ENCODE results near the gene NOXO1.
"Not testable (repeated sequence)": the region's sequence is repeated elsewhere in the genome, so short reads cannot be mapped to it uniquely, and the experiment has no call there.

The NOXO1 gene

DNA sequence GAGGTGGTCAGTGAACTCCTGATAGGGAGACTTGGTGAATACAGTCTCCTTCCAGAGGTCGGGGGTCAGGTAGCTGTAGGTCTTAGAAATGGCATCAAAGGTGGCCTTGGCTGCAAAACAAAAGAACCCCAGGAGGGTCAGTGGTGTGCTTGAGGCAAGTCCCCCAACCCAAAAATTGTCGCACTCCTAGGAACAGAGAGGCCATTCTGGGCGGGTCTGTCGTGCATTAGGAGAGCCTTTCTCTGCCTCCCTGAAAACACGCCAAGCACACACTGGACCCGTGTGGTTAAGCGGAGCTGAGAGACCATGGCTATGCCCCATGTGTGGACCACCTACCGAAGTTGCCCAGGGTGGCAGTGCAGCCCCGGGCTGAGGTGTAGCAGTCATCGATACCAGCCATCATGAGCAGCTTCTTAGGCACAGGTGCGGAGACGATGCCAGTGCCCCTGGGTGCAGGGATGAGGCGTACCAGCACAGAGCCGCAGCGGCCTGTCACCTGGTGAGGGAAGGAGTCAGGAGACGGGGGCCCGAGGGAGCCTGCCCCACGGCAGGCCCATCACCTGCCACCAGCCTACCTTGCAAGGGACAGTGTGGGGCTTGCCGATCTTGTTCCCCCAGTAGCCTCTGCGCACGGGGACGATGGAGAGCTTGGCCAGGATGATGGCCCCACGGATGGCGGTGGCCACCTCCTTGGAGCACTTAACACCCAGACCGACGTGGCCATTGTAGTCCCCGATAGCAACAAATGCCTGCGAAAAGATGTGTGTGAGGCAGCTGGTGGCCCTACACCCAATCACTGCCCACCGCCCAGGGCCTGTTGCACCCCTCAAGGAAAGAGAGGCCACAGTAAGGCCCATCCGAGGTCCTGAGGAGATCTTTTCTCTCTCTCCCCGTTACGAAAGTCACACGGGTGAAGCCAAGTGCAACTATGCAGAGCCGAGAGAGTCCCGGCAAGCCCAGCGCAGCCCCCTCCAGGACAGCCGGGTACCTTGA lies 18.8 kb downstream of the NOXO1 start:
- Histone ChIP-seq H3K9ac (ENCODE audit: low read length) (peak overlapping the region; percentile 99), H3K36me3 (ENCODE audit: control insufficient read depth, insufficient read depth, low read length, severe bottlenecking) (peaks cover 31% of the 10 kb centered on the region), H3K4me3 (ENCODE audit: low read length) (peak overlapping the region; percentile 90), H3K4me1 (ENCODE audit: control insufficient read depth, insufficient read depth, low read length) (peaks cover 36% of the 10 kb centered on the region)
- not testable (repeated sequence) for H3K27me3 ChIP-seq (replicated peaks; ENCODE audit: control insufficient read depth, insufficient read depth, low read length); DNase-seq (ENCODE audit: low read depth); H3K9me3 ChIP-seq (ENCODE audit: control insufficient read depth, low read length)

DNA sequence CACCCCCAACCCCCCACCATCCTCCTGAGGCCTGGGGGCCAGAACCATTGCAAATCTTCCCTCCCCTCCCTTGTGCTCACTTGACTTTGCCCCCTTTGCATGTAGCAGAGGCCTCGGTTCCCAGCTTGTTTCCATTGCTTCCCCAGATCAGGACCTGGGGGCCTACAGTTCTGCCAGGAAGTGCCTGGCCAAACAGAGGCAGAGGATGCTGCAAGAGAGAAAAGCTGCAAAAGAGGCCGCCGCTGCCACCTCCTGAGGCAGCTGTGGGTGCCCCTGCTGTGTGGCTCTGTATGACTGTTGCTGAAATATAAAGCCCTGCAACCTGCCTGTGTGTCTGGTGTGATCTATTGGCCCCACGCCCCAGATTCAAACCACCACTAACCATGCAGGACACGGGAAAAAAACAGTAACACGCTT lies 19.6 kb downstream of the NOXO1 start:
- DNase-seq (ENCODE audit: low read depth), result no peak
- Histone ChIP-seq H3K4me3 (ENCODE audit: low read length) (no peak overlapping the region), H3K9ac (ENCODE audit: low read length) (no peak overlapping the region), H3K27me3 (replicated peaks; ENCODE audit: control insufficient read depth, insufficient read depth, low read length) (no peaks in the 10 kb centered on the region), H3K4me1 (ENCODE audit: control insufficient read depth, insufficient read depth, low read length) (peaks cover 36% of the 10 kb centered on the region), H3K9me3 (ENCODE audit: control insufficient read depth, low read length) (no peaks in the 10 kb centered on the region), H3K36me3 (ENCODE audit: control insufficient read depth, insufficient read depth, low read length, severe bottlenecking) (peaks cover 31% of the 10 kb centered on the region)

DNA sequence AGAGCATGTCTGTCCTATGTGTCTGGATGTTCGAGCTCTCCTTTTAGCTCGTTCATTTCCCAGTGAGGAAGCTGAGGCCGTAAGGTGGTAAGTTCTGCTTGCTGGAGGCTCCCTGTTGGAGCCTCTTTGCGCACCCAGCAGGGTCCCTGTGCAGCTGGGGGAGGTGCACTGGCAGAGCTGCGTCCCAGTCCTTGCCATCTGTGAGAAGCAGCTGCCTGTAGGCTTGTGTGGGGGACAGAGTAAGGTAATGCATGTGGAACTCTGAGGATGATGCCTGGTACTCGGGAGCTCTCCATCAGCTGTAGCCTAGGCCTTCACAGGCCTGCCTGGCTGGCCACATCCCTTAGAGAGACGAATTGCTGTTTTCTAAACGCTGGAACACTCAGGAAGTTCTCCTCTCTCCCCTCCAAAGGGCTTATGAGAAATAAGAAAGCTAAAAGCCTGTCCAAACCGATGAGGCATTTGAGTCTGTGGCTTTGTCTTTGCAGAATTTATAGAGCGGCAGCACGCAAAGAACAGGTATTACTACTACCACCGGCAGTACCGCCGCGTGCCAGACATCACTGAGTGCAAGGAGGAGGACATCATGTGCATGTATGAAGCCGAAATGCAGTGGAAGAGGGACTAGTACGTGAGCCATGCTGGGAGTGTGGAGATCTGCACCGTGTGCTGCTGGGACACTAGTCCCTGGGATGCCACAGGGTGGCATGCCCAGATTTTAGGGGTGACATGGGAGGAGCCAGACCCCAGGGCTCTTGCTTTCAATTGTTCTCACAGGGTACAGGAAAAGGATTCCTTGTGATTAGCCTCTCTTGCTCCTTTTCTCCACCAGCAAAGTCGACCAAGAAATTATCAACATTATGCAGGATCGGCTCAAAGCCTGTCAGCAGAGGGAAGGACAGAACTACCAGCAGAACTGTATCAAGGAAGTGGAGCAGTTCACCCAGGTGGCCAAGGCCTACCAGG lies 20.3 kb downstream of the NOXO1 start:
- Histone ChIP-seq H3K9ac (ENCODE audit: low read length) (peak overlapping the region; percentile 98), H3K4me1 (ENCODE audit: control insufficient read depth, insufficient read depth, low read length) (peaks cover 36% of the 10 kb centered on the region), H3K9me3 (ENCODE audit: control insufficient read depth, low read length) (no peaks in the 10 kb centered on the region), H3K36me3 (ENCODE audit: control insufficient read depth, insufficient read depth, low read length, severe bottlenecking) (peaks cover 31% of the 10 kb centered on the region), H3K27me3 (replicated peaks; ENCODE audit: control insufficient read depth, insufficient read depth, low read length) (no peaks in the 10 kb centered on the region), H3K4me3 (ENCODE audit: low read length) (peak overlapping the region; percentile 93)
- DNase-seq (ENCODE audit: low read depth), result peak; percentile 24

DNA sequence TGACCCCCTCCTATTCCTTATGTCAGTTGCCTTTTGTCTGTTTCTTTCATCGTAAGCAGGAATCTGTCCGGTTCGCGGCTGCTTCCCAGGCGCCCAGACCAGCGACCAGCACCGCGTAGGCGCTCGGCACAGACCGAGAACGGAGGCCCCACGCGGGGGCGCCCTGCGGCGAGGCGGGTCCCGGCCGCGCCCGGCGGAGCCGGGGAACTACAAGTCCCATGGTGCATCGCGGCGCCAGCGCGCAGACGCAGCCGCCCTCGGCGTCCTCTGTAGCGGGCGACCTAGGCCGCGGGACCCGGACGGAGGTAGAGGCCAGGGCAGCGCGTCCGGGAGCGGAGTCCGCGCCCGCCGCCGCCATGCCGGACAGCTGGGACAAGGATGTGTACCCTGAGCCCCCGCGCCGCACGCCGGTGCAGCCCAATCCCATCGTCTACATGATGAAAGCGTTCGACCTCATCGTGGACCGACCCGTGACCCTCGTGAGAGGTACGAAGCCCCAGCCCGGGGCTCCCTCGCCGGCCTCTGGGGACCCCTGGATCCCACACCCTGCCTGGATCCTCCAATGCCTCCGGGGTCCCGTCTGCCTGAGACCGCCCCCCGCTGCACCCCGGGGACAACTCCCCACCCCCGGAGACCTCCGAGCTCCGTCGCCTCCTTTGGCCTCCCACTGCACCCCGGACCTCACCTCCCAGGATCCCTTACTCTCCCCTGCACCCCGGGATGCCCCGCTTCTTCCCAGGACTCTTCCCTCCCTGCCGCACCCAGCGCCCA lies 21.8 kb downstream of the NOXO1 start, which contains the start of gene NDUFB10:
NDUFB10 (plus strand) TSS at position 270 of the 771 bp plus-strand sequence; CDS start at position 357, 87 bp downstream.
- no peaks in the 10 kb centered on the region for H3K9me3 ChIP-seq (ENCODE audit: control insufficient read depth, low read length)
- peaks cover 30% of the 10 kb centered on the region for H3K4me1 ChIP-seq (ENCODE audit: control insufficient read depth, insufficient read depth, low read length)
- H3K4me3 ChIP-seq (ENCODE audit: low read length), result peak within 1 kb of the TSS; percentile 93
- no peaks in the 10 kb centered on the region for H3K27me3 ChIP-seq (replicated peaks; ENCODE audit: control insufficient read depth, insufficient read depth, low read length)
- peak within 1 kb of the TSS; percentile 98 for H3K9ac ChIP-seq (ENCODE audit: low read length)
- H3K36me3 ChIP-seq (ENCODE audit: control insufficient read depth, insufficient read depth, low read length, severe bottlenecking), result peaks cover 31% of the 10 kb centered on the region
- DNase-seq (ENCODE audit: low read depth), result peak; percentile 97

DNA sequence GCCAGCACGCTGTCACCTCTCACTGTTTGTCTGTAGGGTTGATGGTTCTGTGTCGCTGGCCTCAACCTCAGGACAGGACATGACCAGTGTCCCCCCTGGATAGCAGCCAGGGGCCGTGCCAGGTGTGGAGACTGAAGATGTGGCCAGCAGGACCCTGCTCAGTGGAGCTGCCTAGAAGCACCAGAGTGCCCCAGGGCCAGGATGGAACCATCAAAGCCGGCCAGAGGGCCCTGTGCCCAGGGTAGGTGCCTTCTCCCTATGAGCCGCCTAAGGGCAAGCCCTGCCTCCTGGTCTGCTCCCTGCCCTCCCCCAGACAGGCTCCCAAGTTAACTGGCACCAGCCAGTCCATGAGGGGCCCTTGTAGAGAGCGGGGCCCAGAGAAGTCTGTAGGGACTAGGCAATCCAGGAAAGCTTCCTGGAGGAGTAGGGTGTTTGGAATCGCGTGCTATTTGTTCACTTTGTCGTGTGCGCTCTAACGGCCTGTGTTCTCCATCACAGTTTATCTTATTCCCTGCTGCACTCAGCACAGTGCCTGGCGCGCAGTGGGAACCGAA lies 22.5 kb downstream of the NOXO1 start:
- H3K9ac ChIP-seq (ENCODE audit: low read length), result peak overlapping the region; percentile 98
- H3K4me1 ChIP-seq (ENCODE audit: control insufficient read depth, insufficient read depth, low read length), result peaks cover 29% of the 10 kb centered on the region
- no peaks in the 10 kb centered on the region for H3K9me3 ChIP-seq (ENCODE audit: control insufficient read depth, low read length)
- peaks cover 28% of the 10 kb centered on the region for H3K36me3 ChIP-seq (ENCODE audit: control insufficient read depth, insufficient read depth, low read length, severe bottlenecking)
- no peak for DNase-seq (ENCODE audit: low read depth)
- H3K27me3 ChIP-seq (replicated peaks; ENCODE audit: control insufficient read depth, insufficient read depth, low read length), result no peaks in the 10 kb centered on the region
- H3K4me3 ChIP-seq (ENCODE audit: low read length), result peak overlapping the region; percentile 93

DNA sequence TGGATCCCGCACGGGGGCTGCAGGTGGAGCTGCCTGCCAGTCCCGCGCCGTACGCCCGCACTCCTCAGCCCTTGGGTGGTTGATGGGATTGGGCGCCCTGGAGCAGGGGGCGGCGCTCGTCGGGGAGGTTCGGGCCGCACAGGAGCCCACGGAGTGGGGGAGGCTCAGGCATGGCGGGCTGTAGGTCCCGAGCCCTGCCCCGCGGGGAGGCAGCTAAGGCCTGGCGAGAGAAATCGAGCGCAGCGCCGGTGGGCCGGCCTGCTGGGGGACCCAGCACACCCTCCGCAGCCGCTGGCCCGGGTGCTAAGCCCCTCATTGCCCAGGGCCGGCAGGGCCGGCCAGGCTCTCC lies 23.2 kb downstream of the NOXO1 start:
- not testable (repeated sequence) for H3K9me3 ChIP-seq (ENCODE audit: control insufficient read depth, low read length); H3K27me3 ChIP-seq (replicated peaks; ENCODE audit: control insufficient read depth, insufficient read depth, low read length); H3K4me3 ChIP-seq (ENCODE audit: low read length); H3K9ac ChIP-seq (ENCODE audit: low read length); DNase-seq (ENCODE audit: low read depth)
- Histone ChIP-seq H3K4me1 (ENCODE audit: control insufficient read depth, insufficient read depth, low read length) (peaks cover 22% of the 10 kb centered on the region), H3K36me3 (ENCODE audit: control insufficient read depth, insufficient read depth, low read length, severe bottlenecking) (peaks cover 21% of the 10 kb centered on the region)

DNA sequence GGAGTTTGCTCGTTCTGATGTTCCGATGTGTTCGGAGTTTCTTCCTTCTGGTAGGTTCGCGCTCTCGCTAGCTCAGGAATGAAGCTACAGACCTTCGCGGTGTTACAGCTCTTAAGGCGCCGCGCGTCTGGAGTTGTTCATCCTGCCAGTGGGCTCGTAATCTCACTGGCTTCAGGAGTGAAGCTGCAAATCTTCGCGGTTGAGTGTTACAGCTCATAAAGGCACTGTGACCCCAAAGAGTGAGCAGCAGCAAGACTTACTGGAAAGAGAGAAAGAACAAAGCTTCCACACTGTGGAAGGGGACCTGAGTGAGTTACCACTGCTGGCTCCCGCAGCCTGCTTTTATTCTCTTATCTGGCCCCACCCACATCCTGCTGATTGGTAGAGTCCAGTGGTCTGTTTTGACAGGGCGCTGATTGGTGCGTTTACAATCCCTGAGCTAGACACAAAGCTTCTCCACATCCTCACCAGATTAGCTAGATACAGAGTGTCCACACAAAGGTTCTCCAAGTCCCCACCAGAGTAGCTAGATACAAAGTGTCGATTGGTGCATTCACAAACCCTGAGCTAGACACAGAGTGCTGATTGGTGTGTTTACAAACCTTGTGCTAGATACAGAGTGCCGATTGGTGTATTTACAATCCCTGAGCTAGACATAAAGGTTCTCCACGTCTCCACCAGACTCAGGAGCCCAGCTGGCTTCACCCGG lies 23.7 kb downstream of the NOXO1 start:
- not testable (repeated sequence) for H3K4me3 ChIP-seq (ENCODE audit: low read length); DNase-seq (ENCODE audit: low read depth); H3K27me3 ChIP-seq (replicated peaks; ENCODE audit: control insufficient read depth, insufficient read depth, low read length); H3K9ac ChIP-seq (ENCODE audit: low read length); H3K9me3 ChIP-seq (ENCODE audit: control insufficient read depth, low read length)
- peaks cover 16% of the 10 kb centered on the region for H3K36me3 ChIP-seq (ENCODE audit: control insufficient read depth, insufficient read depth, low read length, severe bottlenecking)
- peaks cover 17% of the 10 kb centered on the region for H3K4me1 ChIP-seq (ENCODE audit: control insufficient read depth, insufficient read depth, low read length)

DNA sequence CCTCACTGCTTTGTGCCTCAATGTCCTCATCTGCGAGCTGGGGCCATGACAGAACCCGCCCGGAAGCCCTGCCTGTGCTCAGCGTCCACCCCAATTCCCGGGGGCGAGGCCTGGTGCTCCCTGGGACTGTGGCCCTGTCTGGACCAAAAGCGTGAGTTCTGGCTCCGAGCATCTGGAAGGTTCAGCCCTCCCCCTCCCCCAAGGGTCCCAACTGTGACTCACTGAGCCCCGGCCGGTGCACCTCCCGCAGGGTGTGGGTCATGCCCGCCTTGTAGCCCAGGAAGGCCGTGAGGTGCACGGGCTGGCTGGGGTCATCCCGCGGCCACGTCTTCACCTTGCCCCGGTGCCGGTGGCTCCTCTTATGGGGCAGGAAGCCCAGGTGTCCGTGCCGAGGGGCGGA lies 27.5 kb downstream of the NOXO1 start:
- no peak overlapping the region for H3K9ac ChIP-seq (ENCODE audit: low read length)
- no peak for DNase-seq (ENCODE audit: low read depth)
- no peaks in the 10 kb centered on the region for H3K36me3 ChIP-seq (ENCODE audit: control insufficient read depth, insufficient read depth, low read length, severe bottlenecking)
- H3K27me3 ChIP-seq (replicated peaks; ENCODE audit: control insufficient read depth, insufficient read depth, low read length), result no peaks in the 10 kb centered on the region
- H3K9me3 ChIP-seq (ENCODE audit: control insufficient read depth, low read length), result no peaks in the 10 kb centered on the region
- H3K4me3 ChIP-seq (ENCODE audit: low read length), result no peak overlapping the region
- no peaks in the 10 kb centered on the region for H3K4me1 ChIP-seq (ENCODE audit: control insufficient read depth, insufficient read depth, low read length)

DNA sequence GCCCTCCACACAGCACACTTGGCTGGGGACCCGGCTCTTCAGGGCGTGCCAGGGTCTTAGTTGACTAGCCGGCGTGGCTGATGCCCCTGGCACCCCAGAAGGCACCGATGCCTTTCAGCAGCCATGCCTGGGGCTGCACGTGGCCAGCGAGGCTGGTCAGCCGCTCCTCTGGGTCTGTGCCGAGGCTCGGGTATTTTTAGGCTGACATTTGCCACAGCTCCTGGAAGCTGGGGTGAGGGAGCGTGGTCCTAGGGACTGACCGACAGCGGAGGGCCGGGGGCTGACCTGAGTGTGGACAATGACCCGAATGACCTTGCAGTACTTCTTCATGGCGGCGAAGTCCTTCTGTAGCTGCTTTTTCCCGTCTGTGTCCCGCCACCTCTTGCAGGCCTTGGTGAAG lies 30.7 kb downstream of the NOXO1 start:
- no peaks in the 10 kb centered on the region for H3K27me3 ChIP-seq (replicated peaks; ENCODE audit: control insufficient read depth, insufficient read depth, low read length)
- H3K9me3 ChIP-seq (ENCODE audit: control insufficient read depth, low read length), result no peaks in the 10 kb centered on the region
- no peak overlapping the region for H3K4me3 ChIP-seq (ENCODE audit: low read length)
- no peak overlapping the region for H3K9ac ChIP-seq (ENCODE audit: low read length)
- DNase-seq (ENCODE audit: low read depth), result no peak
- H3K36me3 ChIP-seq (ENCODE audit: control insufficient read depth, insufficient read depth, low read length, severe bottlenecking), result no peaks in the 10 kb centered on the region
- no peaks in the 10 kb centered on the region for H3K4me1 ChIP-seq (ENCODE audit: control insufficient read depth, insufficient read depth, low read length)

DNA sequence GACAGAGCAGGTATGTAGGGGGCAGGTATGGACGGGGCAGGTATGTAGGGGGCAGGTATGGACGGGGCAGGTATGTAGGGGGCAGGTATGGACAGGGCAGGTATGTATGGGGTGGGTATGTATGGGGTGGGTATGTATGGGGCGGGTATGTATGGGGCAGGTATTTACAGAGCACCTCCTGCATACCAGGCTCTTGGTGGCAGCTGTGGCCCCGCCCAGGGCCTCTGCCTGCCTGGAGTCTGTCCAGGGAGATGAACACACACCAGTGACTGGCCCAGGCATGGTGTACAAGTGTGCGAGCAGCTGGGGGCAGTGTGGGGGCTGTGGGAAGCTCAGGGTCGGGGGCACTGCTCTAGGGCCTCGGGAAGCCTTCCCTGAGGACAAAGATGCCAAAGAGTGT lies 31.2 kb downstream of the NOXO1 start:
- H3K27me3 ChIP-seq (replicated peaks; ENCODE audit: control insufficient read depth, insufficient read depth, low read length), result no peaks in the 10 kb centered on the region
- H3K9me3 ChIP-seq (ENCODE audit: control insufficient read depth, low read length), result no peaks in the 10 kb centered on the region
- DNase-seq (ENCODE audit: low read depth), result no peak
- no peaks in the 10 kb centered on the region for H3K36me3 ChIP-seq (ENCODE audit: control insufficient read depth, insufficient read depth, low read length, severe bottlenecking)
- no peak overlapping the region for H3K4me3 ChIP-seq (ENCODE audit: low read length)
- no peaks in the 10 kb centered on the region for H3K4me1 ChIP-seq (ENCODE audit: control insufficient read depth, insufficient read depth, low read length)
- H3K9ac ChIP-seq (ENCODE audit: low read length), result no peak overlapping the region

Measured in adipocyte (in vitro differentiated cells).